DLD1 (cell line): ENCODE data around the gene REEP3.

ENCODE experiments used
- in situ Hi-C: cut with HindIII; loops from 2 replicates; pipeline ENCODE4 v1.10.0; 2017; ENCODE audit warnings: low sequenced_read_pairs

Gene REEP3

DNA sequence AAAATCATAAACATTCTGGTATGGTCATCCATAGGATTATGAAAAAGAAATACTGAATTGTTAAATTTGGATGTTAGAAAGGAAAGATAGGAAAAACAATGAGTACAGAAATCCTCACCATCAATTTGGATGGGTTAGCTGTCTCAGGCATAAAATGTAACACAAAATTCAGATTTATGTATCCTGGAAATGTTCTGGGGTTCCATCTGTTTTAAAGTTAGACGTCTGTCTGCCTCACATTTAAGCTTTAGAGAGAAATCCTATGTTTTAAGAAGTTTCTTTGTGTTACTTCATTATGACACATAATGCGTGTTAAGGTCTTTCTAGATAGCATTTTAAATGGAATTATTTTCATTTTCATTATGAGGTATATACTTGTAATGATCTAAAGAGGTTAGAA lies 103.5 kb downstream of the REEP3 start:
- in situ Hi-C loops: loop anchor here (5.0 to 25.0 kb wide), 2 partner anchors 88 to 462 kb away; no protein-coding TSS in a partner anchor

DNA sequence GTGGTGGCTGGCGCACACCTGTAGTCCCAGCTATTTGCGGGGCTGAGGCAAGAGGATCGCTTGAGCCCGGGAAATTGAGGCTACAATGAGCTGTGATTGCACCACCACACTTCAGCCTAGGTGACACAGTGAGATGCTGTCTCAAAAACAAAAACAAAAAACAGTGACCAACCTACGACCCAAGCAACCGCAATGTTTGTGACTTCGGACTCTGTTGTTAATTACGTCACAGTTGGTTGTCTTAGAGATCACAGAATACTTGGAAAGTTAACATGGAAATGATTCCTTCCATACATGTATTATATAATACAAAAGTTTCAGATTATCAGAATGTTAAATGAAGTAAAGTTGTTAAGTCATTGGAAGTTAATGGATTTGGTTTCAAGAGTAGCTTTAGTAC lies 106.2 kb downstream of the REEP3 start:
- in situ Hi-C loops: no loop called here

DNA sequence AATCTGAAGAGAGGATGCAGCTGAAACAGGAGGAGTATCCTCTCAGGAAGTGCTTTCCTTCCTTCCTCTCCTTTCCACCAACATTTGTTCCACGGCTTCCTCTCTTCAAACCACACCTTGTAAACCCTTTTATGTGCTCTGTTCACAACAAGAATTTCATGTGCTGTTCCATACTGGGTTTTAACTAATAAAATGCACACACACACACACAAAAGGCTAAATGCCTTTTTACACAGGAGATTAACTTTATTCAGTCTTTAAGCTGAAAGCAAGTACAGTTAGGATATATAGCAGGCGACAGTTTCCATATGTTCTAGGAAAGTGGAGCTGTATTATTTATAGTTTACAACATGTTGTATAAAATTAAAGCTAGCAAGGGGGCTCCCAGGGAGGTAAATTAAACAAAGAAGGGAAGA lies 106.7 kb downstream of the REEP3 start:
- in situ Hi-C loops: no loop called here

DNA sequence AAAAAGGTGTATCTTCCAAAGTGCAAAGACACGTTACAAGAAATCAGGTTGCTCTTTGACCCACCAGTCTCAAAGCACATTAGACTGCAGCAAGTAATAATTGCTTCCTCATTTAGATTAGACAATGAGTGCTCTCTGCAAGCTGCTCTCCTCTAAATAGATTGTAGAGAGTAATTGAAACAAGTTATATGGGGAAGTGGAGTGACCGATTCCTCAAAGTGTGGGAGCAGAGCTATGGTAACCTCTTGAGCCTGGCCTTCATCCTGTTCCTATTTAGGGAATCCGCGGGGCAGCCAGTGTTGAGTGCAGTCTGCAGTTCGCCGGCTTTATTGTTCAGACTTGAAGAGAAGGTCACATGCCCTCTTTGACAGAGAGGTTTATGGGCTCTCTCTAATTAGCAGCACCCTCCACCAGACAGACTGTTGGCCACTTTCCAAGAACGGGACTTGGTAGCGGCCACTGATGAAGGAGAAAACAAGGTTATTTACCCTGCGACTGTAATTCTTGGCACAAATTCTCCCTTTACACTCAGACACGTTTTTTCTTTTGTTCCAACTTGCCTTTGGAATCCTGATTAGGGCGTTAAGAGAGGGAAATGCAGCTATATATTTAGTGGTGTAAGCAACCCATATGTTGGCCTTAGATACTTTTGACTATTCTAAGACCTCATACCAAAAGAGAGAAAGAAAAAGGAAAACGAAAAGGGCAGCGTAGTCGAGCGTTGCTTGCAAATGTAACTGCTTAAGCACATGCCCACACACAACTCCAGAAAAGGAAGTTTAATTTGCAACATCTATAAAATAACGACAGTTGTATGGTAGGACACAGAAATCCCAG lies 107.5 kb downstream of the REEP3 start:
- in situ Hi-C loops: no loop called here

DNA sequence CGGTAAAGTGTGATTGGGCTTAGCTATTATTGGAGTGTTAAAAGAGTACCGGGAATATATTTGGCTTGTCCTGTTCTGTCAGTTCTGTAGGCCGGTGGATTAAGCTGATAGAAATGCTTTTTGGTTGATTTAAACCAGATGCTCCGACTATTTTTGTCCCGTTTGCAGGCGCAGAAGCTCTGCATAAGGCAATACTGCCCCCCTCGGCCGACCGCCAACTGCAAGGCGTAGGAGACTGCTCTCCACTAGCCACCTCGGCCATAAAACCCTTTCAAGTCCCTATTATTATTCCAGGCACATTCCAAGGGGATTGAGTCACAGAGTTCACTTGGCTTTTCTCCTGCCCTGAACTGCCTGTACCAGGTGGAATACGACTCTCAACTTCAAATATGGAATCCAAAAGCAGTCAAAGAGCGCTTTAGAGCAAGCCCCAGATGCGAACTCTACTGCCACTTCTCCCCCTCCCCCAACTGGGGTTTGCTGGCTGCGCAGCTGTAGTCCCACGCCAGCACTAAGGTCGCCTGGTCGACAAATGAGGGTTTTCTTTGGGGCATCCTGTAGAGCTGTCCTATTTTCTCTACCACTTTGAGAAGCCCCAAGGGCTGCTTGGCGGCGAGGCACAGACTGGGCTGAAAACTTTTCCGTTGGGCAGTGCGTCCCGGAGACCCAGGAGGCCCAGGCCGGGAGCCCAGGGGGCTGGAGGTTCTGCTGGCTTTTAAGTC lies 108.3 kb downstream of the REEP3 start:
- in situ Hi-C loops: no loop called here

DNA sequence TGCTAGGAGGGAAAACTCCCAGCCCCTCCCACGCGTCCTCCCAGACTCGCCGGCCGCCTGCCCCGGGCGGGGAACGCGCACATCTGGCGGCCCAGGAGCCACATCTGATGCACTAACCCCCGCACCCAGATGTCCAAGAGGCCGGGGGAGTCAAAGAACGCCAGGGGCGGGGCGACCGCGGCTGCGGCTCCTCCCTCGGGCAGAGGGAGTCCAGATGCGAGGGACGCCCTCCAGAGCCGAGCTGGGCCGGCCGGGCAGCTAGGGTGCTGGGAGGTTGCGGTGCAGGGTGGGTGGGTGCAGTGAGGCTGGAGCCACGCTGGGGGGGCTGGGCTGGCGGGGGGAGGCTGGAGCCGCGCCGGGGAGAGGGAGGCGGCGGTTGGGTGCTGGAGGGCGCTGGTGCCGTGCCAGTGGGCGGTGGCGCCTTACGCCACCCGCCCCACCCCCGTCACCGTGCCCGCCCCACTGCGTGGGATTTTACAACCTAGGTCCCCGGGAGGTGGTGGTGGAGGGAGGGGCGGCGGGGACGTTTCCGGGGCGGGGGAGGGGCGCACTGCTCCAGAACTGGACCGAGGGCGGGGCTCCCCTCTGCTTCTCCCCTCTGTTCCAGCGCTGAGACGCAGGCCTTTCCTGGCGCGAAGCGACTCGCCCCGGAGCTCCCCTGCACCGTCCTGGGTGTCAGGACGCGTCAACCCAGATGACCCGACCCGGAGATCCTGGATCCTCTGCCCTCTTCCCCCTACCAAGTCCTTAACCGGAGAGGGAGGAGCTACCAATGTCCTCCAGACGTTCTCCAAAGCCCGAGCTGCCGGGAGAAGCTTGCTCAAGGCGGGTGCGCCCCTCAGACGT lies 109.1 kb downstream of the REEP3 start:
- in situ Hi-C loops: no loop called here

DNA sequence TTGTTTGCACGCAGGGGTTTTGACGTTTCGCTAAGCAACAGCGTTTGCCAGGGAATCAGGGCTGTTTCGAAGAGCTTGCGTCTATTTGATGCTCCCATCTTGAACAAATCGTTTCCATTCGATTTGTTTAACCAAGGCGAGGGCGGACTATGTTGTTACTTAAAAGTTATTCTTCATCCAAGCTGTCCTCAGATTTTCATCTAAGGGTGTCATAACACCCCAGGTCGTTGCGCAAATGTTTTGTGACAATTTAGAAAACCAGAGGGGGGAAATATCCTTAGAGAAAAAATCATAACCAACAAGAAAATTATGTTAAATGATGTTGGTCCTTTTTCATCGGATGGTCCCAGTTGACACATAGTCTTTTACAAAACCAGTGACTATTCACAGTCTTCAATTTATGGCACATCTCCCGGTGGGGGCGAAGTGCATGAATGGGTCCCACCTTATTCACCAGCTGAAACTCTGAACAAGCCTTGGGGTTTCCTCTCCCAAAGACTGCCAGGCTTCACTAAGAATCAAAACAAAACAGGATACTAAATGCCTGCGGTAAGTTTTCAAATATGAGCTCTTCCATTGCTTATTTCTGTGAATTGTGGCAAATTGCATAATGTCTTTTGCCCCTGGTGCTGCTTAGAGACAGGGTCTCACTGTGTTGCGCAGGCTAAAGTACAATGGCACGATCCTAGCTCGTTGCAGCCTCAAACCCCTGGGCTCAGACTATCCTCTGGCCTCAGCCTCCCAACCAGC lies 109.9 kb downstream of the REEP3 start:
- in situ Hi-C loops: no loop called here

DNA sequence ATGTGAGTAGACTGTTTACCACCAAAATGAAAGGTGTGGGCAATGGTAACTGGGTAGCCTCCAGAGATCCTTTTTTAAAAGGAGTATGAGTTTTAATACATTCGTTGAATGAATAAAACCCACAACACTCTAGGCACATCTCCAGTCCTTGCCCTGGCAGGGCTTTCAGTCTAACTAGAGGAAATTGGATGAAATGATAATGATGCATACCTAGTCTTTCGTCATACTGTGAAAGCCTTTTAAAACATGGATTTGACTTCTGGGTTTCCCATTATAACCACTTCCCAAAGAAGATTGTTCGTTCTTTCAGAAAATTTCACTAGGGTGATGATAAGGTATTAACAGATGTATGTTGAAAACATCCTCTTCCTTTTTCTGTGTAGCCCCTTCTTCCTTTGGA lies 110.8 kb downstream of the REEP3 start:
- in situ Hi-C loops: no loop called here

DNA sequence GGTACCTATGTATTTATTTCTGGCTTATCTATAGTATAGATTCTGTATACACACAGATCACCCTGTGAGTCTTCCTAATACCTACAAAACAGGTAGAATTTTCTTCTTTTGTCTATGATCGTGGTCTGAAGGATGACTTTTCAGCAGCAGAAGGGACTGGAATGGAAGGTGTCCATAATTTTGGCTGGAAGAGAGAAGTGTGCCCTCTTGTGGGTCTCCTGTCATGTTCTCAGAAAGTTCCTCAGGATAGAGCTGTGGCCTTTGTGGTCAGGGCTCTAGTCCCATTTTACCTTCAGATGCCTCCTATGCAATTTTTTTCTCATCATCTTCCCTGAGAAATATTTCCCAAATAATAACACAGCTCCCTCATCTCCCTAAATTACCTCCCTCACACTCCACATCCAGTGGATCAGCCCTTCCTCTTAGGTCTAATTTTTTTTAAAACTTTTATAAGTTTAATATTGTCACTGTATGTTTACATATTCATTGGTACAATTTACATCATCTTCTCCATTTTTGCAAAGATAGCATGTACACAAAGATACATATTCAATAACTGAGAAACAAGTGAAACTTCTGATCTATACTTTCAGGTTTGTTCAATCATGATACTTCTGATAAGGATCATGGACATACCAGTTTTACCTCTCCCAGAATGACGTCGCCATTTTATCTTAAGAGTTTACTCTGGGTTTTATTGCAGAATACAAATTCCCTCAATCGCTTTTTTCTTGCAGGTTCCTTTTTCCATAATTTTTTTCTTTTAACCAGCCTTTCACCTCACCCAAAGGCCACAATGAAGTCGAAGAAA lies 112.7 kb downstream of the REEP3 start:
- in situ Hi-C loops: no loop called here

DNA sequence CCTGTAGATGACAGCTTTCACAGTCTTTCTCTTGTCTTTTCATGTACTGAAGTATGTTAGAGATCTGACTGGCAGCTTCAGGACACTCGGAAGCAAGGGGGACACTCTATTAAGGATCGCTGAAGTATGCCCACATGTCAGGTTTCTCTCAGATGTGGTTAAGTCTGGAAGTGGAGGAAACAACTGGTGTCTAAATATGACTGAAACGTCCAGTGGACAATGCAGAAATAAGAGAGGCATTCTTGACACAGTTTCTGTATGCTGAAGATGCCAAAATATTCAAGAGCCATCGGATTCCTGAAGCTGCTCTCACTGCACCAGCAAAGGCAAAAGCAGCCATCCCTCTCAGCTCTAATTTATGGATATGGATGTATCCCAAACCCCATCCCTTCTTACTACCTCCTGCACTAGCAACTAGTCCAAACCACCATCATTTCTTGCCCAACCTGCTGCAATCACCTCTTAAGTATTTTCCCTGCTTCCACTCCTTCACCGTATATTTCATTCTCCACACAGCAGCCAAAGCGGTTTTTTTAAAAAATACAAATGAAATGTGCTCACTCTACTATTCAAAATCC lies 113.4 kb downstream of the REEP3 start:
- in situ Hi-C loops: no loop called here

DNA sequence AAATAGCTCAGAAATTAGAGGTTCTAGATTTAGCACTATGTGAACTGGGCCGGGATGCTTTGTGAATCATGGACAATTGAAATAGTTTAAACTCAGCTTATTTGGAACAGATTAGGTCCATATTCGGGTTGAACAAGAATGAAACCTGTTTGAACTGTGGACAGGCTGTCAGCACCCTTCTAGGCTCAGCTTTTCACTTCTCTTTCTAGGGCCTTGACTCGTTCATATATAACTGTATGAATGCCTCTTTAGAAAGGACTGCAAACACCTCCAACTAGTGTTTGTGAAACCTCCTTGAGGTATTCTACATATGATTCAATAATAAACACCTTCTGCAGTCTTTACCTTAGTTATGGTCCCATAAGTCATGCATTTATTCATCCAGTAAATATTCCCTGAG lies 115.6 kb downstream of the REEP3 start:
- in situ Hi-C loops: no loop called here

DNA sequence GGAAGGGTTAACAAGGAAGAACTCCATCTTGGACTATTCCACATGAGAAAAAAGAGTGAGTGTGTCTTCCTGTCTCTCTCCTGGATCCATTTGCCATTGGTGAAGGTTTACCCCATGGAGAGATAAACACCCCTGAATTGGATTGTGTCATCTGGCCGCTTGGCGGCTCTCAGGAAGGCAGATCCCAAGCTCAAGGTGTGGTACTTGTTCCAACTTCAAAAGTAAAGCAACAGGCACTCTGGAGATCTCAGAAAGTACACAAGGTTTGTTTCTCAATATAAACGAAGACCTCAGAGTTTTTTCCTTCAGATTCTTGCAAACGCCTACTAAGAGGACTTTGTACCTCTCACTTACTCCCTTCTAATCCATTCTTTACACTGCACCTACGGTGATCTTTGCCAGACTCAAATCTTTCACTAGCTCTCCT lies 116.7 kb downstream of the REEP3 start:
- in situ Hi-C loops: no loop called here

DNA sequence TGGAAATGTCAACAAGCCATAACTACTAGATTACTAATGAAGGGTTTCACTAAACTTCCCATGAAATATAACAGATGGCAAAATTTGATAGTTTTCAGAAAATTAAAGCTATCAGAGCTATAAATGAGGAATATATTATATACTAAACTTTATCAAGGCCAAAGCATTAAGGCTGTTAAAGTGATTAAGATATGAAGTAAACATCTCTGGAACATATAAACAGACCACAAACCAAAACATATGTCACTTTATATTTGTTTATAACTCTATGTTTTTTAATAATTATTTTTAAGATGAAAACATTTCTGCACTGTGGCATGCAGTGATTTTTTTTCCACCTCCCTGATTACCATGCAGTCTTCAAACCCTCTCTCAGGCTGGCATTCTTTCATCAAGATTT lies 120.2 kb downstream of the REEP3 start:
- in situ Hi-C loops: no loop called here

DNA sequence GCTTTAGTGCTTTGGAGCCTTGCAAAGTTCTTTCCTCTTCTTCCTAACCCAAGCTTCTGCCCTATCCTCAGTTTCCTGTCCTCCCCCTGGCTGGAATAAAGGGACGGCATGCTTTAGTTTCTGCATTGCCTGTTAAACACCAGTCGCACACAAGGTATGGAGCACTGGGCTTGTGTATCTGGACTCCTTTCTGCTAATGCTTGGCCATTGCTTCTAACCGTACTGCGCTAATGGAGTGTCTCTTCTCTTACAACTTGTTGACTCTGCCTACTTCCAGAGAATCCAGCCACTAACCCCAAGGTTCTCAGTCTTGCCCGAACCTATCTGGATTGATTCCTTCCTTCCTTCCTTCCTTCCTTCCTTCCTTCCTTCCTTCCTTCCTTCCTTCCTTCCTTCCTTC lies 120.6 kb downstream of the REEP3 start:
- in situ Hi-C loops: no loop called here

DNA sequence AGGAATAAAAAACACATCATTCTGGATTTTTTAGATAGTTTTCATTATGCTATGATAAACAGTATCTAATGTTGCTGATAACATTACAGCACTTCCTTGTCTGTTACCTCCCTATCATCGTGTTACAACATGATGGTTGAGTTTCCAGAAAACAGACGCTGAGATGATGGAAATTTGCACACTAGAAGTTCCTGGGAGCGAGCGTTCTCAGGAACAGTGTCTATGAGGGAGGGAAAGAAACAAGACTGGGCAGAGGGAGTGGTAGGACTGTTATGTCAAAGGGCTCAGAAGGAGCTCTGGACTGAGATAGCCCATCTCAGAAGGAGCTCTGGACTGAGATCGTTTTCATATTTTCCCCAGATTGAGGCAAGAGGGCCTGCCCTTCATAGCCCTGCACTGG lies 121.6 kb downstream of the REEP3 start:
- in situ Hi-C loops: no loop called here

DNA sequence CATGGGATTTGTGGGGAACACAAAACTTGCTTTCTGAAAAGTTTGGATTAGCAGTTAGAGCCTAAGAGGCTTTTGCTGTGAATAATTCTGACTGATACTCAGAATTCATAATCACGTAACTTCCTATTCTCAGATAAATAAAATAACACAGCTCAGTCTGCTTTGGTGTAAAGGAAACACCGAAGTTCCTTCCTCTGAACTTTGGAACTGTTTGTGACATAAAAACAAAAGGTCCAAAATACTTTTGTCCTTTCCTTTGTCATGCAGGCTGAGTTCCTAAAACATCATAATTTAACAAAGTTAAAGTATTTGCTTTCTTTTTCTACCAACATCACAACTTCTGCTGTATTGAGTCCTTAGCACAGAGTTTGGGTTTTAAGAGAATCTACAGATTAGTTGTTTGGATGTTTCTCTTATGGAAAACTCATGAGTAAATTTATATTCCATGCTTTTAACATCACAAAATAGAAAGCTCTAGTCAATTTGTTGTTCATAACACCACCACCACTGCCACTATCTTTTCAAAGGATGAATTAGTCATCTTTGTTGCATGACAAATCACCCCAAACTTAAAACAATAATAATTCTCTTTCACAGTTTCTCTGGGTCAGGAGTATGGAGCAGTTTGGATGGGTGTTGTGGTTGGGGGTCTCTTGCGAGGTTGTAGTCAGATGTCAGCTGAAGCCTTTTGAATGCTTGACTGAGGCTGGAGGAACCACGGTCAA lies 123.4 kb downstream of the REEP3 start:
- in situ Hi-C loops: no loop called here

DNA sequence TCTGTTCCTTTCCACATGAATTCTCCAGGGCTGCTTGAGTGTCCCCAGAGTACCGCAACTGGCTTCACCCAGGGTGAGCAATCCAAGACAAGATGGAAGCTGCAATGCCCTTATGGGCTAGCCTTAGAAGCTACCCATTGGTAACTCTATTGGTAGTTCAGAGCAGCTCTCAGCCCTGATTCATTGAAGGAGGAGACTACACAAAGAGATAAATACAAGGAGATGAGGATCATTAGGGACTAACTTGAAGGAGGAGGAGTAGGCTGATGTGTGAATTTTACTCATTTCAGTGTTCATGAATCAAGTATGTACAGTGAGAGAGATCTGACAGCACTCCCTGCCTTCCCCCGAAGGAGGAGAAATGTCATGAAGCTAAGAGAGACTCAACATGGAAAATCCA lies 124.0 kb downstream of the REEP3 start:
- in situ Hi-C loops: no loop called here

DNA sequence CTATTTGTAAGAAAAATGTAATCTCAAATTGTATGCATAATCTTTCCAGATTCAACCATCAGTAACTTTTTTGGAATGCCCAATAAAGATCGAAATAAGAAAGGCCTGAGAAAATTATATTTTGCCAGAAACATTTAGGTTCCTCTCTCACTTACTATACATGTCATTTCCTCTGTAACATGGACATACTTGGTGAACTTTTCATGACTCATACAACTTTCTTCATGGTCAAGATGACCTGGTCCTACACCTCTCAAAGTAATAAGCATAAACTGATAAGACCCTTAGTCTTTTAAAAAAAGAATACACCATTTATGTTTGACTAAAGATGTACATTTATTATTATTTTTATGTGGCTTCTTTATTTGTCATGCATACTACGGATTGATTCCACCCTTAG lies 125.3 kb downstream of the REEP3 start:
- in situ Hi-C loops: no loop called here

DNA sequence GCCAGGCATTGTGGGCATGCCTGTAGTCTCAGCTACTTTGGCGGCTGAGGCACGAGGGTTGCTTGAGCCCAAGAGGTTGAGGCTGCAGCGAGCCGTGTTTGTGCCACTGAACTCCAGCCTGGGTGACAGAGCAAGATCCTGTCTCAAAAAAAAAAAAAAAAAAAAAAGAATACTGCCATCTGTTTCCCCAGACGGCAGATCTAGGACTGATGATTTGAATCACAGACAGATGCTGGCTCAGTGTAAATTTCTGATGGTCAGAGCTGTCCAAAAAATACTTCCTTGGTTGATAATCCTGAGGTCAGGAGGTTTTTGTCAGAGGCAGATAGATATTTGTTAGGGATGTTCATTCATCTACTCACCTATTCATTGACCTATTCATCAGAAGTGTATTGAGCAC lies 130.7 kb downstream of the REEP3 start:
- in situ Hi-C loops: no loop called here
